ENCODE measurements around the gene EML4.

- no peak for TF ChIP-seq CTCF (IDR thresholded peaks at IDR 0.05 in 8 of 11, conservative IDR thresholded peaks at IDR 0.05 in 3 of 11)
- TF ChIP-seq POLR2AphosphoS5 (IDR thresholded peaks at IDR 0.05): peak in 1 of 3 donors; percentile 11
These were observed 33.5 kb upstream of the EML4 start for GRCh38 chr2:42135381-42136312.

Measured in spleen (tissue), 7 donors.